GM23338 (cell line): ENCODE measurements around the gene GRIK1.

Experiments used
- CTCF ChIP-seq, 2 experiments: fragments of 200-600 bp in 1 of 2; sonication (generic) in 1 of 2; conservative IDR thresholded peaks; 2 replicates each; pipeline versions ENCODE4 v1.5.1 to v1.6.1; 2016 to 2017; ENCODE audit warnings: antibody characterized with exemption in 2 of 2, low read depth in 2 of 2, mild to moderate bottlenecking in 2 of 2, moderate library complexity in 1 of 2
- EZH2 ChIP-seq: fragments of 200-600 bp; sonication (generic); IDR thresholded peaks from one replicate; pipeline ENCODE4 v1.8.0; 2017; ENCODE audit warnings: antibody characterized with exemption, mild to moderate bottlenecking, low read depth; ENCODE audit not compliant: unreplicated experiment
- EZH2phosphoT487 ChIP-seq: fragments of 200-600 bp; sonication (generic); IDR thresholded peaks from one replicate; pipeline ENCODE4 v1.8.1; 2018; ENCODE audit warnings: antibody characterized with exemption; ENCODE audit not compliant: unreplicated experiment
- REST ChIP-seq: IDR thresholded peaks from one replicate; pipeline ENCODE4 v1.6.1; 2018; ENCODE audit warnings: antibody characterized with exemption; ENCODE audit not compliant: unreplicated experiment
- STAT1 ChIP-seq: IDR thresholded peaks from one replicate; pipeline ENCODE4 v1.6.1; 2016; ENCODE audit warnings: antibody characterized with exemption; ENCODE audit not compliant: unreplicated experiment

- no peak for TF ChIP-seq STAT1
- TF ChIP-seq EZH2 = no peak
- no peak for TF ChIP-seq CTCF (conservative IDR thresholded peaks at IDR 0.05; ENCODE audit: low read depth in 2 of 2)
- TF ChIP-seq REST = no peak
- TF ChIP-seq EZH2phosphoT487 = no peak
Observed at GRCh38 chr21:29585462-29585861, 354.3 kb downstream of the GRIK1 start.
